H1 (cell line): ENCODE results near the gene RPL7L1. TPM values are rescaled to one million over a fixed set of nuclear protein-coding genes. Genes with fewer than 3 reads are reported as not detected.
"Not testable (repeated sequence)": the region's sequence is repeated elsewhere in the genome, so short reads cannot be mapped to it uniquely, and the experiment has no call there.

Experiments
- CTCF ChIA-PET: fragments of 300-600 bp; sonication (Branson Sonifier 250); formaldehyde crosslinking; loops from one replicate; lab custom pipeline; 2021; ENCODE audit not compliant: partially characterized antibody; lab: Charles Lee
- POLR2A ChIA-PET: fragments of 300-600 bp; sonication (Branson Sonifier 250); formaldehyde crosslinking; loops from one replicate; lab custom pipeline; 2021; ENCODE audit warnings: inconsistent platforms; ENCODE audit not compliant: partially characterized antibody; lab: Charles Lee
- DNase-seq, 2 experiments: peaks; one replicate each; pipeline versions ENCODE4 v3.0.0 to v3.0.0-alpha.2; 2010 to 2022; ENCODE audit warnings: low spot score in 2 of 2, low read depth in 1 of 2, mixed read lengths in 1 of 2
- FAIRE-seq: peaks from 2 replicates; lab custom pipeline; 2011; peaks lifted over from hg19 to GRCh38; lab: Jason Lieb, UNC
- H2AFZ ChIP-seq: 2 replicates; pipeline ENCODE4 v1.8.1; 2012; ENCODE audit warnings: low read length, inconsistent platforms
- H2AK5ac ChIP-seq: 2 replicates; pipeline ENCODE4 v1.6.1; 2013; ENCODE audit warnings: low read depth, low read length
- H2BK120ac ChIP-seq: replicated peaks from 2 replicates; pipeline ENCODE3; 2013; ENCODE audit warnings: low read depth, low read length, inconsistent platforms
- H2BK12ac ChIP-seq: 2 replicates; pipeline ENCODE4 v1.6.1; 2013; ENCODE audit warnings: low read depth, low read length
- H2BK15ac ChIP-seq: 2 replicates; pipeline ENCODE4 v1.6.1; 2013; ENCODE audit warnings: low read length
- H2BK20ac ChIP-seq: 2 replicates; pipeline ENCODE4 v1.6.1; 2013; ENCODE audit warnings: low read length
- H2BK5ac ChIP-seq: 2 replicates; pipeline ENCODE4 v1.6.1; 2013; ENCODE audit warnings: low read depth, low read length
- H3K14ac ChIP-seq: 2 replicates; pipeline ENCODE4 v1.6.1; 2013; ENCODE audit warnings: inconsistent platforms; ENCODE audit not compliant: insufficient read length
- H3K18ac ChIP-seq: 2 replicates; pipeline ENCODE4 v1.6.1; 2013; ENCODE audit warnings: low read length; ENCODE audit errors: extremely low read depth
- H3K23ac ChIP-seq: 2 replicates; pipeline ENCODE4 v1.6.1; 2013; ENCODE audit warnings: inconsistent platforms; ENCODE audit not compliant: insufficient read length
- H3K23me2 ChIP-seq: 2 replicates; pipeline ENCODE4 v1.6.1; 2013; ENCODE audit warnings: low read depth, low read length
- H3K27ac ChIP-seq: 2 replicates; pipeline ENCODE4 v1.6.1; 2011; ENCODE audit warnings: low read depth, low read length, inconsistent platforms
- H3K27me3 ChIP-seq, 4 experiments: replicated peaks in 1 of 4; 1 replicate in 1 of 4; 2 replicates in 3 of 4; pipeline versions ENCODE4 v1.6.1 to v1.8.1; 2011 to 2013; ENCODE audit warnings: low read length in 3 of 4, mild to moderate bottlenecking in 3 of 4, inconsistent platforms in 2 of 4, mixed read lengths in 2 of 4, moderate library complexity in 1 of 4; ENCODE audit not compliant: control insufficient read depth in 3 of 4, insufficient read depth in 3 of 4; ENCODE audit errors: extremely low read depth in 1 of 4
- H3K36me3 ChIP-seq, 4 experiments: 2 replicates each; pipeline versions ENCODE4 v1.6.1 to v1.8.1; 2011 to 2013; ENCODE audit warnings: mild to moderate bottlenecking in 4 of 4, low read length in 3 of 4, moderate library complexity in 2 of 4, control low read depth in 1 of 4, inconsistent platforms in 1 of 4; ENCODE audit not compliant: insufficient read depth in 4 of 4, control insufficient read depth in 2 of 4
- H3K4ac ChIP-seq: replicated peaks from 2 replicates; pipeline ENCODE3; 2013; ENCODE audit warnings: low read length, low read depth, mixed read lengths, inconsistent platforms; ENCODE audit not compliant: insufficient read length
- H3K4me1 ChIP-seq, 4 experiments: replicated peaks in 1 of 4; 1 replicate in 1 of 4; 2 replicates in 3 of 4; pipeline versions ENCODE4 v1.6.1 to v1.8.1; 2011 to 2013; ENCODE audit warnings: low read length in 3 of 4, inconsistent platforms in 2 of 4, mixed read lengths in 1 of 4; ENCODE audit not compliant: insufficient read depth in 4 of 4, control insufficient read depth in 3 of 4
- H3K4me2 ChIP-seq, 2 experiments: 2 replicates each; pipeline versions ENCODE4 v1.6.1 to v1.8.1; 2011 to 2013; ENCODE audit warnings: low read depth in 2 of 2, low read length in 2 of 2, control low read depth in 1 of 2, inconsistent platforms in 1 of 2, mild to moderate bottlenecking in 1 of 2; ENCODE audit not compliant: insufficient read depth in 1 of 2
- H3K4me3 ChIP-seq, 4 experiments: fragments of 200-600, 300-600 bp in 1 of 4; sonication (generic), shearing (Covaris generic), sonication (Bioruptor Twin) in 1 of 4; 2 replicates each; pipeline versions ENCODE4 v1.5.1 to v1.8.1; 2011 to 2016; ENCODE audit warnings: low read length in 4 of 4, low read depth in 3 of 4, control low read depth in 2 of 4, inconsistent platforms in 2 of 4, mild to moderate bottlenecking in 2 of 4, mixed read lengths in 1 of 4, moderate library complexity in 1 of 4; ENCODE audit not compliant: insufficient read depth in 2 of 4; ENCODE audit errors: extremely low read depth in 1 of 4
- H3K56ac ChIP-seq: replicated peaks from 2 replicates; pipeline ENCODE3; 2013; ENCODE audit warnings: low read depth, mild to moderate bottlenecking, mixed read lengths, low read length, inconsistent platforms; ENCODE audit not compliant: insufficient read length
- H3K79me1 ChIP-seq: 2 replicates; pipeline ENCODE4 v1.6.1; 2013; ENCODE audit warnings: low read depth, low read length, control low read depth
- H3K79me2 ChIP-seq, 2 experiments: 2 replicates each; pipeline versions ENCODE4 v1.6.1 to v1.8.1; 2012 to 2013; ENCODE audit warnings: low read length in 2 of 2, mild to moderate bottlenecking in 2 of 2, inconsistent platforms in 1 of 2; ENCODE audit not compliant: insufficient read depth in 2 of 2, control insufficient read depth in 1 of 2
- H3K9ac ChIP-seq, 4 experiments: replicated peaks in 1 of 4; 1 replicate in 1 of 4; 2 replicates in 3 of 4; pipeline versions ENCODE4 v1.6.1 to v1.8.1; 2011 to 2013; ENCODE audit warnings: low read depth in 3 of 4, low read length in 3 of 4, control low read depth in 2 of 4, mild to moderate bottlenecking in 2 of 4, moderate library complexity in 2 of 4, inconsistent platforms in 1 of 4; ENCODE audit errors: extremely low read depth in 1 of 4
- H3K9me3 ChIP-seq, 2 experiments: 2 replicates each; pipeline versions ENCODE4 v1.6.1 to v1.8.1; 2012 to 2013; ENCODE audit warnings: mild to moderate bottlenecking in 2 of 2, moderate library complexity in 2 of 2, control low read depth in 1 of 2, inconsistent platforms in 1 of 2, low read depth in 1 of 2, low read length in 1 of 2, mixed read lengths in 1 of 2; ENCODE audit not compliant: insufficient read depth in 2 of 2
- H4K20me1 ChIP-seq, 2 experiments: replicated peaks in 1 of 2; 2 replicates each; pipeline versions ENCODE3 to v1.8.1; 2011 to 2013; ENCODE audit warnings: inconsistent platforms in 2 of 2, low read length in 2 of 2, mild to moderate bottlenecking in 1 of 2; ENCODE audit not compliant: insufficient read depth in 2 of 2, control insufficient read depth in 1 of 2
- H4K5ac ChIP-seq: 2 replicates; pipeline ENCODE4 v1.6.1; 2013; ENCODE audit warnings: low read length, low read depth, mixed read lengths, inconsistent platforms; ENCODE audit not compliant: insufficient read length
- H4K8ac ChIP-seq: 2 replicates; pipeline ENCODE4 v1.8.0; 2013; ENCODE audit warnings: mild to moderate bottlenecking, moderate library complexity, low read length, inconsistent platforms; ENCODE audit not compliant: insufficient read depth; ENCODE audit errors: extremely low read depth
- H4K91ac ChIP-seq: replicated peaks from 2 replicates; pipeline ENCODE3; 2013; ENCODE audit warnings: low read length, mixed read lengths, inconsistent platforms; ENCODE audit not compliant: insufficient read length
- WGBS, 2 experiments: shearing (Covaris generic) in 1 of 2; methylation state at CpG; one replicate each; pipeline versions ENCODE4 v1.1.6 to v1.1.7; 2013 to 2015; ENCODE audit warnings: low lambda C conversion rate in 2 of 2, mixed read lengths in 2 of 2, inconsistent platforms in 1 of 2, low coverage in 1 of 2, missing lambda C conversion rate in 1 of 2; ENCODE audit not compliant: insufficient replicate concordance in 2 of 2, insufficient coverage in 1 of 2, insufficient read length in 1 of 2; ENCODE audit errors: extremely low coverage in 1 of 2, missing lambda C conversion rate in 1 of 2; 5-methylcytosine and 5-hydroxymethylcytosine counted together
- polyA plus RNA-seq, 7 experiments: library from polyadenylated mRNA; depleted of rRNA in 3 of 7; stranded (reverse) in 5 of 7; unstranded in 2 of 7; fragments of >200 nt in 5 of 7; fragments of 200-250 nt in 2 of 7; gene quantifications; 1 replicate in 5 of 7; 2 replicates in 1 of 7; 4 replicates in 1 of 7; pipeline versions ENCODE4 v1.2.1 to v1.2.3, GENCODE V29; 2011 to 2013; ENCODE audit warnings: missing spikeins in 2 of 7, mixed read lengths in 2 of 7
- total RNA-seq: library from RNA; stranded (reverse); fragmentation: NEBNext Ultra II Directional; extraction: Animal tissue kit (Norgen Biotek cat#: 25700); gene quantifications from 2 replicates; pipeline ENCODE4 v1.2.1, GENCODE V29; 2021

Gene RPL7L1
- total and polyA plus RNA-seq, 2 of the 8 experiments (the other 6 are each of a cell fraction or from before 2014, with no cell fraction given): 31.0 to 117 TPM

- not testable (repeated sequence) for H4K8ac ChIP-seq, H2AFZ ChIP-seq, H3K79me2 ChIP-seq, H3K9me3 ChIP-seq, H3K4ac ChIP-seq, H3K27me3 ChIP-seq, H2BK120ac ChIP-seq, H3K79me1 ChIP-seq, H3K4me1 ChIP-seq, H3K18ac ChIP-seq, H4K5ac ChIP-seq, H3K23me2 ChIP-seq, H2AK5ac ChIP-seq, H3K4me3 ChIP-seq, H3K56ac ChIP-seq, H2BK20ac ChIP-seq, H3K14ac ChIP-seq, H3K36me3 ChIP-seq, H4K20me1 ChIP-seq, H4K91ac ChIP-seq, H3K23ac ChIP-seq, H2BK5ac ChIP-seq, H3K9ac ChIP-seq, H3K4me2 ChIP-seq, H2BK15ac ChIP-seq, DNase-seq, H3K27ac ChIP-seq, FAIRE-seq
- H2BK12ac ChIP-seq: peak overlapping the region; percentile 27; the same call in 1 of the 2 replicates
- ChIA-PET CTCF (interaction anchor here (1.0 to 3.0 kb wide), 5 partner anchors 9 to 112 kb away, joined by 3 to 21 read pairs (median 9); partner anchors contain the start of genes CNPY3, KLHDC3 and MEA1), POLR2A (interaction anchor here (0.8 kb wide), 2 partner anchors 17 to 27 kb away, joined by 3 to 4 read pairs; partner anchors contain the start of gene CNPY3)
- 90% methylated on average over 22 of the region's 22 CpGs; no CpG with 5 or more reads in 1 of the 2 experiments for WGBS, 2 experiments
Measured at GRCh38 chr6:42902429-42903263, 23.2 kb downstream of the RPL7L1 start.
